ENCODE measurements around the gene RBM34. TPM values are rescaled to one million over a fixed set of nuclear protein-coding genes. Genes with fewer than 3 reads are reported as not detected.

The RBM34 gene
- total RNA-seq, 1 experiment from 2014 or later: 75.2 TPM

- no peak for DNase-seq (ENCODE audit: low read depth)
These were observed 4.3 kb downstream of the RBM34 start for GRCh38 chr1:235156740-235157139.

- DNase-seq (ENCODE audit: low read depth): no peak
These were observed 4.8 kb downstream of the RBM34 start for GRCh38 chr1:235156265-235156664.

- DNase-seq (ENCODE audit: low read depth): no peak
These were observed 8.8 kb downstream of the RBM34 start for GRCh38 chr1:235152235-235152634.

- DNase-seq (ENCODE audit: low read depth): no peak
These were observed 10.0 kb downstream of the RBM34 start for GRCh38 chr1:235151033-235151432.

- DNase-seq (ENCODE audit: low read depth): no peak
These were observed 11.2 kb downstream of the RBM34 start for GRCh38 chr1:235149824-235150223.

GRCh38 chr1:235147269-235147668, 13.8 kb downstream of the RBM34 start:
- DNase-seq (ENCODE audit: low read depth): no peak

GRCh38 chr1:235145639-235146038, 15.4 kb downstream of the RBM34 start:
- DNase-seq (ENCODE audit: low read depth): no peak

- no peak for DNase-seq (ENCODE audit: low read depth)
These were observed 18.1 kb downstream of the RBM34 start for GRCh38 chr1:235142991-235143390.

GRCh38 chr1:235139315-235139714, 21.7 kb downstream of the RBM34 start:
- no peak for DNase-seq (ENCODE audit: low read depth)

GRCh38 chr1:235138821-235139220, 22.2 kb downstream of the RBM34 start:
- no peak for DNase-seq (ENCODE audit: low read depth)

GRCh38 chr1:235136111-235136510, 24.9 kb downstream of the RBM34 start:
- no peak for DNase-seq (ENCODE audit: low read depth)

- DNase-seq (ENCODE audit: low read depth): no peak
These were observed 26.9 kb downstream of the RBM34 start for GRCh38 chr1:235134171-235134570.

GRCh38 chr1:235133086-235133485, 28.0 kb downstream of the RBM34 start:
- no peak for DNase-seq (ENCODE audit: low read depth)

- DNase-seq (ENCODE audit: low read depth): no peak
These were observed 29.1 kb downstream of the RBM34 start for GRCh38 chr1:235131961-235132360.

GRCh38 chr1:235130766-235131270, 30.2 kb downstream of the RBM34 start:
- DNase-seq (ENCODE audit: low read depth): no peak

- DNase-seq (ENCODE audit: low read depth): no peak
These were observed 31.1 kb downstream of the RBM34 start for GRCh38 chr1:235129774-235130570.

GRCh38 chr1:235128456-235129328, 32.4 kb downstream of the RBM34 start, which contains the start of gene TOMM20:
Gene TOMM20, minus strand, starts transcription at chr1:235128837. Its CDS starts 122 bp downstream, at chr1:235128715.
- peak; percentile 97 for DNase-seq (ENCODE audit: low read depth)

- no peak for DNase-seq (ENCODE audit: low read depth)
These were observed 33.2 kb downstream of the RBM34 start for GRCh38 chr1:235127732-235128455.

- no peak for DNase-seq (ENCODE audit: low read depth)
These were observed 33.8 kb downstream of the RBM34 start for GRCh38 chr1:235127203-235127602.

GRCh38 chr1:235124665-235125064, 36.4 kb downstream of the RBM34 start:
- DNase-seq (ENCODE audit: low read depth): no peak

GRCh38 chr1:235124111-235124510, 36.9 kb downstream of the RBM34 start:
- DNase-seq (ENCODE audit: low read depth): no peak
